ENCODE results near the gene CRYBG2. TPM values are rescaled to one million over a fixed set of nuclear protein-coding genes. Genes with fewer than 3 reads are reported as not detected.

Gene CRYBG2
- not detected in 2 replicates for total RNA-seq

GRCh38 chr1:26353976-26354820, at the start of gene CRYBG2:
CRYBG2 (minus strand) TSS chr1:26354130; CDS start chr1:26346657, 7,473 bp downstream.

DNA sequence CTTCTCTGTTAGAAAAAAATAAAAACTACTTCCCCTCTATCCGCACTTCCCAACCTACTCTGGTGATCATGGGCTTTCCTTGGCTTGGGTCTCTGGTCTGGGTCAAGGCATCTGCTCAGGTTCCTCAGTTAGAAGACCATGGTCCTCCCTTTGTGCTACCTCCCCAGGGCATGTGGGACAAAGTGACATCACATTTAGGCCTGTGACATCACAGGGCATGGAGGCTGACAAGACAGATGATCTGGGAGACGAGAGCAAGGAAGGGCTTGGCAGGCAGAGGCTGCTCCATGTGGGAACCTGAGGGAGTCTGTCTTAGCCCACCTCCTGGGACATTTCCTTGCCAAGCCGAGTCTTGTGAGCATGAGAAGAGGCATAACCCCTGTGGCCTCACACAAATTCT, 18.7 kb upstream of the CRYBG2 start, which contains the start of gene ZNF683:
Gene ZNF683 (minus strand): TSS at position 140 of the 400 bp plus-strand sequence. CDS start 4,179 bp downstream, outside the sequence.

DNA sequence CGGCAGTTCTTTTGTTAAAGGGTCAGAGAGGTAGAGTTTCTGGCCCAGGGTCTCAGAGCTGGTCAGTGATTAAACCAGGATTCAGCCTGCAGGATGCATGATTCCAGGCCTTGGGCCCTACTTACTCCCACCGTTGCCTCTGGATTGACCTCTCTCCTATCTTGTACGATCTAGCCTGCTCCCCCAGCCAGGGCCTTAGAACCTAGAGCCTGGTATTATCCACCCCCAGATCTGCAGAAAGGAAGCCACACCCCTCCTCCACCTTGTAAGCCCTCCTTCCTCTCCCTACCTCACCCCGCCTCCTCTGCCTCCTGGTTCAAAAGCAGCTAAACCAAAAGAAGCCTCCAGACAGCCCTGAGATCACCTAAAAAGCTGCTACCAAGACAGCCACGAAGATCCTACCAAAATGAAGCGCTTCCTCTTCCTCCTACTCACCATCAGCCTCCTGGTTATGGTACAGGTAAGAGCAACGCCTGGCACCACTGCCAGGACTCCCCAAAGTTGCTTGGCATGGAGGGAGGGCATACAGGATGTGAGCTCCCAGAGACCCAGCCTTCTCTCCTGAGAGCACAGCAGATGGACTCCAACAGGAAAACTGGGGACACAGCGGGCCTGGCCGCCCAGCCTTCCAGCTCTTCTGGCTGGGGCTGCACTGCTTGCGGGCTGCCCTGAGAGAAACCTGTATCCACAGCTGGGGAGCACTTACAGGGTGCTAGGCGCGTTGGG, 36.2 kb downstream of the CRYBG2 start, which contains the start of gene CD52:
Gene CD52 (plus strand): TSS at position 347 of the 726 bp plus-strand sequence. CDS start 60 bp downstream, at position 407.

DNA sequence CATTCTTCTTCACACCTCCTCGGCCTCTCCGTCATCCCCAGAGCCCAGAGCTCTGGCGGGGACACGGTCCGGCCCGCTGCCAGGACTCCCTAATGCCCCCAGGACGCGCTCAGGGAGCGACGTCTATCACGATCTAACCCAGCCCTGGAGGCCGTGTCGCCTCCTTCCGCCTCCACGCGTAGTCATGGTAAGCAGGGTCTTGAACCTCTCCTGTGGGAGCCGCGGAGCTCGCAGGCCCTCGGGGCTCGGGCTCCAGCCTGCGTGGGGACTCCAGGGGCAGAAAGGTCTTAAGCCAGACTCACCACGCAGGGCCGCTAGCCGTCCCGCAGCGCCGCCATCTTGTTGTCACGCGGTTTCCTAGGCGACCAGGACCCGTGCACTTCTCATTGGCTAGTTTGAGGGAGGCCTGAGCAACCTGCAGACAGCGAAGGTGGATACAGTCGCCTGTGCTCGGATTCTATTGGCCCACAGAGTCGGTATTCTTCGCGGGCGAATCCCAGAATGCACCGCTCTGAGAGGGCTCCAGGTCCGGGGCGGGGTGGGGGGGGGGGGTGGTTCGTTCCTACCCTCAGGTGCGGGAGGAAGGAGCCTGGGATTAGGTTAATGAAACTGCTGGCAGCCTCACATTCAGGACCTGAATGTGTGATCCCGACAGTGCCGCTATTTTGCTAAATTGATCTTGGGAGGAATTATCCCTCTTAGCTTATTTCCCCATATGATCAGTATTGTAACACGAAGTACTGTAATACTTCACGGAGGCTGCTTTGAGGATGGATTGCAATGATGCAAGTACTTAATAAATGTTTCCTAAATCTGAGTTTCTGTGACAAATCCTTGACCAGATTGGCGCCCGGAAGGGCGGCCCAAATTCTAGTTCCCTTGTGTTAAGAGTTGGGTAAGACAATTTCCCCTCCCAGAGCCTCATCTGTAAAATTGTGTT, 47.4 kb downstream of the CRYBG2 start, which contains the start of gene UBXN11:
Gene UBXN11 (minus strand): TSS at position 347 of the 940 bp plus-strand sequence. CDS start 3,753 bp downstream, outside the sequence.

GRCh38 chr1:26279456-26280332, 74.2 kb downstream of the CRYBG2 start, which contains the start of gene SH3BGRL3:
SH3BGRL3 (plus strand) TSS chr1:26280086; CDS start chr1:26280156, 70 bp downstream.

Other genes with a start within 250 kb of the CRYBG2 start
- gene PDIK1L, start 242.3 kb downstream of the CRYBG2 start, total RNA-seq, result 2.9 and 4.7 TPM in 2 replicates
- not detected in 2 replicates for gene FAM110D, start 195.1 kb downstream of the CRYBG2 start, total RNA-seq
- not detected in 2 replicates for gene C1orf232, start 185.2 kb downstream of the CRYBG2 start, total RNA-seq
- 23.7 and 37.5 TPM in 2 replicates for gene ZNF593, start 184.2 kb downstream of the CRYBG2 start, total RNA-seq
- gene ZNF593OS, start 182.3 kb downstream of the CRYBG2 start, total RNA-seq, result under 0.01 TPM in 1 of 2 replicates, not detected in the other
- gene CNKSR1, start 176.6 kb downstream of the CRYBG2 start, total RNA-seq, result under 0.01 TPM in 1 of 2 replicates, not detected in the other
- gene CATSPER4, start 163.5 kb downstream of the CRYBG2 start, total RNA-seq, result not detected in 2 replicates
- 6.6 and 15.6 TPM in 2 replicates for gene CEP85, start 119.9 kb downstream of the CRYBG2 start, total RNA-seq
- 66.3 and 69.1 TPM in 2 replicates for gene SH3BGRL3, start 74.0 kb downstream of the CRYBG2 start, total RNA-seq
- 6.5 and 8.8 TPM in 2 replicates for gene UBXN11, start 47.5 kb downstream of the CRYBG2 start, total RNA-seq
- gene CD52, start 36.2 kb downstream of the CRYBG2 start, total RNA-seq, result 0.98 TPM in 1 of 2 replicates, not detected in the other
- not detected in 2 replicates for gene ZNF683, start 18.6 kb upstream of the CRYBG2 start, total RNA-seq
- gene LIN28A, start 56.7 kb upstream of the CRYBG2 start, total RNA-seq, result not detected in 2 replicates
- 49.6 and 49.9 TPM in 2 replicates for gene DHDDS, start 78.2 kb upstream of the CRYBG2 start, total RNA-seq
- gene HMGN2, start 118.3 kb upstream of the CRYBG2 start, total RNA-seq, result 273 and 293 TPM in 2 replicates
- 3.7 and 7.0 TPM in 2 replicates for gene RPS6KA1, start 175.6 kb upstream of the CRYBG2 start, total RNA-seq